ENCODE measurements around the gene NSUN6.
A peak's percentile ranks its signal among the peaks of the same experiment; 100 is the strongest.

Gene NSUN6

GRCh38 chr10:18651324-18652007 is at the start of gene NSUN6:
NSUN6 (minus strand) TSS chr10:18651587; CDS start chr10:18651203, 384 bp downstream.
- DNase-seq (ENCODE audit: low spot score): peak; percentile 76

GRCh38 chr10:18699849-18700840 is 48.8 kb upstream of the NSUN6 start:
- no peak for DNase-seq (ENCODE audit: low spot score)

GRCh38 chr10:18690541-18690940 is 39.2 kb upstream of the NSUN6 start:
- DNase-seq (ENCODE audit: low spot score): no peak

GRCh38 chr10:18689498-18689897 is 38.1 kb upstream of the NSUN6 start:
- no peak for DNase-seq (ENCODE audit: low spot score)

GRCh38 chr10:18687706-18688105 is 36.3 kb upstream of the NSUN6 start:
- DNase-seq (ENCODE audit: low spot score): no peak

GRCh38 chr10:18687195-18687594 is 35.8 kb upstream of the NSUN6 start:
- no peak for DNase-seq (ENCODE audit: low spot score)

- DNase-seq (ENCODE audit: low spot score): no peak
These were observed 34.2 kb upstream of the NSUN6 start for GRCh38 chr10:18685555-18685954.

GRCh38 chr10:18684953-18685352 is 33.6 kb upstream of the NSUN6 start:
- no peak for DNase-seq (ENCODE audit: low spot score)

GRCh38 chr10:18684416-18684815 is 33.0 kb upstream of the NSUN6 start:
- no peak for DNase-seq (ENCODE audit: low spot score)

GRCh38 chr10:18683427-18683826 is 32.0 kb upstream of the NSUN6 start:
- DNase-seq (ENCODE audit: low spot score): no peak

- DNase-seq (ENCODE audit: low spot score): no peak
These were observed 30.6 kb upstream of the NSUN6 start for GRCh38 chr10:18681971-18682411.

GRCh38 chr10:18681366-18681765 is 30.0 kb upstream of the NSUN6 start:
- DNase-seq (ENCODE audit: low spot score): no peak

GRCh38 chr10:18680754-18681153 is 29.4 kb upstream of the NSUN6 start:
- DNase-seq (ENCODE audit: low spot score): no peak

- no peak for DNase-seq (ENCODE audit: low spot score)
These were observed 23.9 kb upstream of the NSUN6 start for GRCh38 chr10:18675086-18675801.

GRCh38 chr10:18668026-18668425 is 16.6 kb upstream of the NSUN6 start:
- no peak for DNase-seq (ENCODE audit: low spot score)

- peak; percentile 53 for DNase-seq (ENCODE audit: low spot score)
These were observed 15.4 kb upstream of the NSUN6 start for GRCh38 chr10:18666810-18667209.

GRCh38 chr10:18665815-18666558 is 14.6 kb upstream of the NSUN6 start:
- DNase-seq (ENCODE audit: low spot score): peak; percentile 25

- DNase-seq (ENCODE audit: low spot score): no peak
These were observed 13.6 kb upstream of the NSUN6 start for GRCh38 chr10:18664841-18665478.

GRCh38 chr10:18660816-18661431 is 9.5 kb upstream of the NSUN6 start:
- no peak for DNase-seq (ENCODE audit: low spot score)

GRCh38 chr10:18659819-18660535 is 8.6 kb upstream of the NSUN6 start:
- no peak for DNase-seq (ENCODE audit: low spot score)

Data from hepatic stellate cell (primary cell).